ENCODE results near the gene PRXL2C.

DNA sequence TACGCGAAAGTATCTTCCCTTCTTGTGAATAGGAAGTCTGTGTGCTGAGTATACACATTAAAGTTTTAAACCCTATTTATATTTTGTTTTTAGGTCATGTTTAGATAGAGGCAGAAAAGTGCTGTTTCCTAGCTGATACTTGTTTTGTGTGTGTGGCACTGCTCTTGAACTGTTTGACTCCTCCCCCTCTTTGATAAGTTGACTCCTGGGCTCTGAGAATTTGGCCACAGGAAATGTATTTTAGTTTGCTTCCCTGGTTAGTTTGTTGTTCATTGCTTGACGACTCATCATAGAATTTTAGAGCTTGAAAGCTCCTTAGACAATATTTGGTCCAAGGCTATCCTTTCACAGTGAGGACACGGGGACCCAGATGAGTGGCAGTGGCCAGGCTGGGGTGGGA is 33.5 kb downstream of the PRXL2C start:
- TF ChIP-seq POLR2AphosphoS5 (IDR thresholded peaks at IDR 0.05; ENCODE audit: borderline replicate concordance, low read depth, low read length) (no peak), EZH2 (IDR thresholded peaks at IDR 0.05) (no peak), FOXP2 (optimal IDR thresholded peaks at IDR 0.05; ENCODE audit: control extremely low read depth, extremely low read length, insufficient read depth) (no peak)

All from SK-N-MC (cell line).